Measurements from ENCODE around the gene ARL5B.

Gene ARL5B

GRCh38 chr10:18680754-18681153 is 21.5 kb downstream of the ARL5B start:
- TF ChIP-seq Cebpa-rat (IDR thresholded peaks at IDR 0.05): no peak
- H3K27me3 ChIP-seq: no peaks in the 10 kb centered on the region
- H3K9me3 ChIP-seq: no peaks in the 10 kb centered on the region
- peaks cover 46% of the 10 kb centered on the region for H3K36me3 ChIP-seq
- no peaks in the 10 kb centered on the region for H3K4me1 ChIP-seq
- H3K27ac ChIP-seq: no peak overlapping the region
- no peak overlapping the region for H3K4me3 ChIP-seq
- no peak overlapping the region for H3K9ac ChIP-seq
- peaks cover 7% of the 10 kb centered on the region; the same call in 1 of the 2 replicates for H4K20me1 ChIP-seq
- H3K4me2 ChIP-seq: no peak overlapping the region

GRCh38 chr10:18681366-18681765 is 22.1 kb downstream of the ARL5B start:
- H3K9ac ChIP-seq: no peak overlapping the region
- H3K9me3 ChIP-seq: no peaks in the 10 kb centered on the region
- H3K4me1 ChIP-seq: no peaks in the 10 kb centered on the region
- no peak overlapping the region for H3K4me3 ChIP-seq
- H3K27ac ChIP-seq: no peak overlapping the region
- 0 out of 2 replicates have a peak, but pooled peaks cover 7% of the 10 kb centered on the region for H4K20me1 ChIP-seq
- peaks cover 42% of the 10 kb centered on the region for H3K36me3 ChIP-seq
- H3K27me3 ChIP-seq: no peaks in the 10 kb centered on the region
- TF ChIP-seq Cebpa-rat (IDR thresholded peaks at IDR 0.05): no peak
- H3K4me2 ChIP-seq: no peak overlapping the region

- Histone ChIP-seq H3K27ac (no peak overlapping the region), H3K4me1 (no peaks in the 10 kb centered on the region), H3K4me3 (no peak overlapping the region), H3K9ac (no peak overlapping the region), H3K9me3 (no peaks in the 10 kb centered on the region), H3K27me3 (no peaks in the 10 kb centered on the region), H3K36me3 (peaks cover 37% of the 10 kb centered on the region), H3K4me2 (no peak overlapping the region), H4K20me1 (0 out of 2 replicates have a peak, but pooled peaks cover 7% of the 10 kb centered on the region)
- no peak for TF ChIP-seq Cebpa-rat (IDR thresholded peaks at IDR 0.05)
Measured at GRCh38 chr10:18681971-18682411, 22.8 kb downstream of the ARL5B start.

GRCh38 chr10:18683427-18683826 is 24.2 kb downstream of the ARL5B start:
- Histone ChIP-seq H3K4me2 (no peak overlapping the region), H3K36me3 (peaks cover 30% of the 10 kb centered on the region), H3K27me3 (no peaks in the 10 kb centered on the region), H3K9ac (no peak overlapping the region), H3K4me1 (no peaks in the 10 kb centered on the region), H3K27ac (no peak overlapping the region), H3K9me3 (no peaks in the 10 kb centered on the region), H4K20me1 (0 out of 2 replicates have a peak, but pooled peaks cover 7% of the 10 kb centered on the region), H3K4me3 (no peak overlapping the region)
- TF ChIP-seq Cebpa-rat (IDR thresholded peaks at IDR 0.05): no peak

GRCh38 chr10:18684416-18684815 is 25.2 kb downstream of the ARL5B start:
- Histone ChIP-seq H3K4me3 (no peak overlapping the region), H3K36me3 (peaks cover 23% of the 10 kb centered on the region), H4K20me1 (0 out of 2 replicates have a peak, but pooled peaks cover 7% of the 10 kb centered on the region), H3K9ac (no peak overlapping the region), H3K4me1 (no peaks in the 10 kb centered on the region), H3K27me3 (no peaks in the 10 kb centered on the region), H3K4me2 (no peak overlapping the region), H3K27ac (no peak overlapping the region), H3K9me3 (no peaks in the 10 kb centered on the region)
- TF ChIP-seq Cebpa-rat (IDR thresholded peaks at IDR 0.05): no peak

- Histone ChIP-seq H3K4me2 (no peak overlapping the region), H3K27ac (no peak overlapping the region), H3K4me3 (no peak overlapping the region), H4K20me1 (0 out of 2 replicates have a peak, but pooled peaks cover 7% of the 10 kb centered on the region), H3K9ac (no peak overlapping the region), H3K9me3 (no peaks in the 10 kb centered on the region), H3K27me3 (no peaks in the 10 kb centered on the region), H3K36me3 (peaks cover 23% of the 10 kb centered on the region), H3K4me1 (no peaks in the 10 kb centered on the region)
- TF ChIP-seq Cebpa-rat (IDR thresholded peaks at IDR 0.05): no peak
Measured at GRCh38 chr10:18684953-18685352, 25.7 kb downstream of the ARL5B start.

- Histone ChIP-seq H3K4me3 (no peak overlapping the region), H3K27me3 (no peaks in the 10 kb centered on the region), H3K9ac (no peak overlapping the region), H4K20me1 (0 out of 2 replicates have a peak, but pooled peaks cover 7% of the 10 kb centered on the region), H3K4me2 (no peak overlapping the region), H3K36me3 (peaks cover 23% of the 10 kb centered on the region), H3K4me1 (no peaks in the 10 kb centered on the region), H3K9me3 (no peaks in the 10 kb centered on the region), H3K27ac (no peak overlapping the region)
- TF ChIP-seq Cebpa-rat (IDR thresholded peaks at IDR 0.05): no peak
Measured at GRCh38 chr10:18685555-18685954, 26.3 kb downstream of the ARL5B start.

GRCh38 chr10:18687195-18687594 is 28.0 kb downstream of the ARL5B start:
- Histone ChIP-seq H3K9me3 (no peaks in the 10 kb centered on the region), H3K4me2 (no peak overlapping the region), H3K4me1 (no peaks in the 10 kb centered on the region), H3K27ac (no peak overlapping the region), H3K36me3 (peaks cover 8% of the 10 kb centered on the region; the same call in 1 of the 2 replicates), H4K20me1 (no peaks in the 10 kb centered on the region), H3K27me3 (no peaks in the 10 kb centered on the region), H3K9ac (no peak overlapping the region), H3K4me3 (no peak overlapping the region)
- no peak for TF ChIP-seq Cebpa-rat (IDR thresholded peaks at IDR 0.05)

- Histone ChIP-seq H3K9me3 (no peaks in the 10 kb centered on the region), H3K36me3 (peaks cover 4% of the 10 kb centered on the region; the same call in 1 of the 2 replicates), H3K27me3 (no peaks in the 10 kb centered on the region), H3K9ac (no peak overlapping the region), H4K20me1 (no peaks in the 10 kb centered on the region), H3K4me1 (no peaks in the 10 kb centered on the region), H3K4me2 (no peak overlapping the region), H3K27ac (no peak overlapping the region), H3K4me3 (no peak overlapping the region)
- no peak for TF ChIP-seq Cebpa-rat (IDR thresholded peaks at IDR 0.05)
Measured at GRCh38 chr10:18687706-18688105, 28.5 kb downstream of the ARL5B start.

GRCh38 chr10:18689498-18689897 is 30.3 kb downstream of the ARL5B start:
- Histone ChIP-seq H4K20me1 (no peaks in the 10 kb centered on the region), H3K36me3 (no peaks in the 10 kb centered on the region), H3K4me1 (no peaks in the 10 kb centered on the region), H3K27me3 (no peaks in the 10 kb centered on the region), H3K27ac (no peak overlapping the region), H3K9ac (no peak overlapping the region), H3K4me2 (no peak overlapping the region), H3K4me3 (no peak overlapping the region), H3K9me3 (no peaks in the 10 kb centered on the region)
- TF ChIP-seq Cebpa-rat (IDR thresholded peaks at IDR 0.05): no peak

- Histone ChIP-seq H3K27ac (no peak overlapping the region), H3K4me1 (no peaks in the 10 kb centered on the region), H3K4me3 (no peak overlapping the region), H3K9me3 (no peaks in the 10 kb centered on the region), H3K27me3 (no peaks in the 10 kb centered on the region), H3K9ac (no peak overlapping the region), H3K36me3 (no peaks in the 10 kb centered on the region), H3K4me2 (no peak overlapping the region), H4K20me1 (no peaks in the 10 kb centered on the region)
- TF ChIP-seq Cebpa-rat (IDR thresholded peaks at IDR 0.05): no peak
Measured at GRCh38 chr10:18690541-18690940, 31.3 kb downstream of the ARL5B start.

Data from BLaER1 (cell line).